HCT116 (cell line): ENCODE measurements around the gene HCN2. TPM values are rescaled to one million over a fixed set of nuclear protein-coding genes. Genes with fewer than 3 reads are reported as not detected.

Experiments
- ATAC-seq: fragments of 200-7000 bp; cut with Tn5 transposase; 2 replicates; pipeline ENCODE4 v1.9.1; 2020; ENCODE audit warnings: mild to moderate bottlenecking, moderate library complexity
- BruUV-seq: library from RNA; stranded (reverse); fragments of 400-500 nt; replicated peaks from 2 replicates; lab custom pipeline; 2021; lab: Mats Ljungman, UMichigan
- CTCF ChIA-PET: fragments of 300-600 bp; sonication (Branson Sonifier 250); formaldehyde crosslinking; loops from one replicate; lab custom pipeline; 2021; ENCODE audit warnings: antibody characterized with exemption; lab: Charles Lee
- POLR2A ChIA-PET: fragments of 300-600, 350-600 bp; sonication (Branson Sonifier 250); formaldehyde crosslinking; loops from one replicate; lab custom pipeline; 2021; ENCODE audit warnings: antibody characterized with exemption; lab: Charles Lee
- RAD21 ChIA-PET, 2 experiments: fragments of 300-600 bp; sonication (Branson Sonifier 250); formaldehyde crosslinking; loops; one replicate each; lab custom pipeline; 2023; ENCODE audit warnings: low total read pairs in 2 of 2; ENCODE audit not compliant: uncharacterized antibody in 2 of 2, unreplicated experiment in 2 of 2, low non-redundant PET in 1 of 2; lab: Charles Lee
- DNase-seq: peaks from one replicate; pipeline ENCODE4 v3.0.0-alpha.2; 2010; ENCODE audit warnings: low read depth, low spot score
- H2AFZ ChIP-seq: fragments of 200-600 bp; shearing (Covaris generic), sonication (generic); 2 replicates; pipeline ENCODE4 v1.6.1; 2017; ENCODE audit warnings: low read depth, mixed run types, mixed read lengths, antibody characterized with exemption, low read length; ENCODE audit not compliant: poor library complexity, severe bottlenecking
- H3K27ac ChIP-seq: 2 replicates; pipeline ENCODE4 v1.5.1; 2012; ENCODE audit warnings: low read depth, low read length
- H3K27me3 ChIP-seq: fragments of 200-600 bp; sonication (generic); 2 replicates; pipeline ENCODE4 v1.6.1; 2016; ENCODE audit warnings: mixed run types, low read length, mixed read lengths; ENCODE audit not compliant: insufficient read depth
- H3K36me3 ChIP-seq, 2 experiments: fragments of 200-500 bp in 1 of 2; fragments of 200-600 bp in 1 of 2; sonication (Bioruptor generic) in 1 of 2; sonication (generic) in 1 of 2; 2 replicates each; pipeline versions ENCODE4 v1.5.1 to v1.6.1; 2014 to 2016; ENCODE audit warnings: low read length in 2 of 2, inconsistent platforms in 1 of 2, mixed read lengths in 1 of 2, mixed run types in 1 of 2; ENCODE audit not compliant: insufficient read depth in 2 of 2, control insufficient read depth in 1 of 2
- H3K4me1 ChIP-seq, 2 experiments: fragments of 200-600 bp in 1 of 2; sonication (generic) in 1 of 2; 2 replicates each; pipeline versions ENCODE4 v1.5.1 to v1.6.1; 2012 to 2017; ENCODE audit warnings: low read length in 2 of 2, inconsistent platforms in 1 of 2, mild to moderate bottlenecking in 1 of 2, mixed read lengths in 1 of 2, mixed run types in 1 of 2, moderate library complexity in 1 of 2; ENCODE audit not compliant: insufficient read depth in 2 of 2, control insufficient read depth in 1 of 2
- H3K4me2 ChIP-seq: fragments of 200-600 bp; sonication (generic); 2 replicates; pipeline ENCODE4 v1.6.1; 2017; ENCODE audit warnings: mixed run types, low read length, mixed read lengths
- H3K4me3 ChIP-seq, 2 experiments: fragments of 200-600 bp in 1 of 2; sonication (generic) in 1 of 2; replicated peaks in 1 of 2; 2 replicates each; pipeline ENCODE4 v1.5.1; 2011 to 2016; ENCODE audit warnings: low read length in 2 of 2, control low read depth in 1 of 2, low read depth in 1 of 2, mild to moderate bottlenecking in 1 of 2, mixed read lengths in 1 of 2, mixed run types in 1 of 2
- H3K79me2 ChIP-seq: fragments of 200-600 bp; sonication (generic); 2 replicates; pipeline ENCODE4 v1.6.1; 2017; ENCODE audit warnings: mild to moderate bottlenecking, mixed run types, low read length, moderate library complexity, mixed read lengths; ENCODE audit not compliant: insufficient read depth
- H3K9ac ChIP-seq: fragments of 200-600 bp; sonication (generic); 2 replicates; pipeline ENCODE4 v1.6.1; 2016; ENCODE audit warnings: low read length, mixed read lengths
- H3K9me2 ChIP-seq: fragments of 200-600 bp; sonication (generic), shearing (Covaris generic); 2 replicates; pipeline ENCODE4 v1.6.1; 2017; ENCODE audit warnings: mixed run types, mild to moderate bottlenecking, moderate library complexity; ENCODE audit not compliant: insufficient read depth
- H3K9me3 ChIP-seq, 2 experiments: fragments of 200-500 bp in 1 of 2; fragments of 200-600 bp in 1 of 2; sonication (Bioruptor generic) in 1 of 2; sonication (generic) in 1 of 2; 2 replicates each; pipeline ENCODE4 v1.6.1; 2014 to 2017; ENCODE audit warnings: low read length in 2 of 2, mixed read lengths in 2 of 2, inconsistent platforms in 1 of 2, low read depth in 1 of 2, mild to moderate bottlenecking in 1 of 2, mixed run types in 1 of 2, moderate library complexity in 1 of 2; ENCODE audit not compliant: control insufficient read depth in 1 of 2, insufficient read depth in 1 of 2
- H4K20me1 ChIP-seq: fragments of 200-600 bp; sonication (generic), shearing (Covaris generic); 2 replicates; pipeline ENCODE4 v1.6.1; 2017; ENCODE audit warnings: mixed run types, mild to moderate bottlenecking, moderate library complexity; ENCODE audit not compliant: insufficient read depth
- CBX3 ChIP-seq: IDR thresholded peaks from 2 replicates; pipeline ENCODE4 v1.6.1; 2012; ENCODE audit warnings: low read depth
- CEBPB ChIP-seq: IDR thresholded peaks from 2 replicates; pipeline ENCODE4 v1.6.1; 2012; ENCODE audit warnings: low read depth
- EGR1 ChIP-seq: IDR thresholded peaks from 2 replicates; pipeline ENCODE4 v1.6.1; 2012; ENCODE audit warnings: low read depth
- MAX ChIP-seq: IDR thresholded peaks from 2 replicates; pipeline ENCODE4 v1.6.1; 2012
- POLR2A ChIP-seq: IDR thresholded peaks from 2 replicates; pipeline ENCODE4 v1.7.0; 2011; ENCODE audit warnings: borderline replicate concordance; ENCODE audit not compliant: insufficient read depth, insufficient read length; ENCODE audit errors: extremely low read depth
- REST ChIP-seq: IDR thresholded peaks from 2 replicates; pipeline ENCODE4 v1.6.1; 2012; ENCODE audit warnings: low read depth
- TCF7L2 ChIP-seq: IDR thresholded peaks from 2 replicates; pipeline ENCODE4 v1.7.0; 2011; ENCODE audit warnings: borderline replicate concordance, inconsistent platforms; ENCODE audit not compliant: insufficient read depth, insufficient read length; ENCODE audit errors: extremely low read depth
- ZNF274 ChIP-seq: fragments of 200-500 bp; sonication (Bioruptor generic); IDR thresholded peaks from 2 replicates; pipeline ENCODE4 v1.6.1; 2014; ENCODE audit warnings: mild to moderate bottlenecking, low read depth, low read length, inconsistent platforms
- intact Hi-C: fragments of 100-400 bp; cut with micrococcal nuclease; formaldehyde crosslinking; loops from 2 replicates; pipeline ENCODE4 v1.10.0; 2022
- total RNA-seq: library from RNA; stranded (reverse); gene quantifications from one replicate; pipeline ENCODE4 v1.2.1, GENCODE V29; 2021; ENCODE audit not compliant: unreplicated experiment

The HCN2 gene
- total RNA-seq, 1 experiment from 2014 or later = 2.4 TPM

GRCh38 chr19:652467-653389 lies 63.0 kb downstream of the HCN2 start (continued):
- no peak for TF ChIP-seq REST
- TF ChIP-seq EGR1 = no peak
- no peak for TF ChIP-seq ZNF274
- no peak for TF ChIP-seq CBX3
- TF ChIP-seq TCF7L2 = no peak
- no peak for TF ChIP-seq MAX

GRCh38 chr19:653425-653824 lies 63.7 kb downstream of the HCN2 start:
- ChIA-PET CTCF (no interaction called here), POLR2A (no interaction called here)
- no peak overlapping the region for H3K27ac ChIP-seq
- TF ChIP-seq CBX3 (no peak), CEBPB (no peak), POLR2A (no peak)
- TF ChIP-seq, all 23 proteins: peak for 0
- no peak for ATAC-seq
- H3K9me2 ChIP-seq = no peaks in the 10 kb centered on the region
- intact Hi-C loops = no loop called here
- RAD21 ChIA-PET = no interaction called here
- H3K9ac ChIP-seq = no peak overlapping the region
- H3K4me1 ChIP-seq = no peaks in the 10 kb centered on the region
- H3K79me2 ChIP-seq = peaks cover 85% of the 10 kb centered on the region
- H3K36me3 ChIP-seq = peaks cover 11 to 47% of the 10 kb centered on the region in 2 experiments; a peak in 3 of 4 replicates
- H2AFZ ChIP-seq = no peak overlapping the region
- no peak overlapping the region for H3K4me2 ChIP-seq
- no peak overlapping the region for H3K4me3 ChIP-seq
- H3K27me3 ChIP-seq = no peaks in the 10 kb centered on the region
- no TSS peak for BruUV-seq
- no peaks in the 10 kb centered on the region for H3K9me3 ChIP-seq
- no peak for DNase-seq
- no peaks in the 10 kb centered on the region for H4K20me1 ChIP-seq
